GM18505 (cell line): ENCODE data around the gene FCRL3.

Experiments
- ATAC-seq: cut with Tn5 transposase; IDR thresholded peaks from one replicate; pipeline ENCODE4 v1.9.1; 2021; ENCODE audit not compliant: unreplicated experiment
- POLR2A ChIP-seq: IDR thresholded peaks from 4 replicates; pipeline ENCODE4 v1.6.1; 2011; ENCODE audit warnings: borderline replicate concordance; ENCODE audit not compliant: insufficient read depth, insufficient read length; ENCODE audit errors: extremely low read depth

Gene FCRL3

GRCh38 chr1:157700305-157700704, 264 bp downstream of the FCRL3 start:
- ATAC-seq, result no peak
- no peak for TF ChIP-seq POLR2A

GRCh38 chr1:157697781-157698569, 2.6 kb downstream of the FCRL3 start:
- no peak for ATAC-seq
- no peak for TF ChIP-seq POLR2A

GRCh38 chr1:157696966-157697628, 3.5 kb downstream of the FCRL3 start:
- no peak for TF ChIP-seq POLR2A
- no peak for ATAC-seq

GRCh38 chr1:157695417-157695816, 5.2 kb downstream of the FCRL3 start:
- ATAC-seq, result no peak
- no peak for TF ChIP-seq POLR2A

GRCh38 chr1:157691285-157691920, 9.2 kb downstream of the FCRL3 start:
- no peak for ATAC-seq
- no peak for TF ChIP-seq POLR2A

GRCh38 chr1:157682710-157683437, 17.7 kb downstream of the FCRL3 start:
- TF ChIP-seq POLR2A, result no peak
- no peak for ATAC-seq

- no peak for ATAC-seq
- TF ChIP-seq POLR2A, result no peak
Observed at GRCh38 chr1:157678721-157679120, 21.8 kb downstream of the FCRL3 start.

- TF ChIP-seq POLR2A, result no peak
- ATAC-seq, result no peak
Observed at GRCh38 chr1:157673008-157673407, 27.6 kb downstream of the FCRL3 start.

GRCh38 chr1:157671895-157672294, 28.7 kb downstream of the FCRL3 start:
- TF ChIP-seq POLR2A, result no peak
- ATAC-seq, result no peak

GRCh38 chr1:157659576-157660247, 40.9 kb downstream of the FCRL3 start:
- no peak for TF ChIP-seq POLR2A
- no peak for ATAC-seq

GRCh38 chr1:157658571-157658970, 42.0 kb downstream of the FCRL3 start:
- ATAC-seq, result no peak
- no peak for TF ChIP-seq POLR2A

- no peak for ATAC-seq
- TF ChIP-seq POLR2A, result no peak
Observed at GRCh38 chr1:157653494-157653873, 47.1 kb downstream of the FCRL3 start.
